HG02885 (cell line): ENCODE data around the gene HSFX1.
"Not testable (repeated sequence)": the region's sequence is repeated elsewhere in the genome, so short reads cannot be mapped to it uniquely, and the experiment has no call there.

ENCODE experiments used
- ATAC-seq: cut with Tn5 transposase; IDR thresholded peaks from one replicate; pipeline ENCODE4 v1.9.1; 2021; ENCODE audit warnings: mild to moderate bottlenecking; ENCODE audit not compliant: unreplicated experiment, poor library complexity

The HSFX1 gene, protein sequence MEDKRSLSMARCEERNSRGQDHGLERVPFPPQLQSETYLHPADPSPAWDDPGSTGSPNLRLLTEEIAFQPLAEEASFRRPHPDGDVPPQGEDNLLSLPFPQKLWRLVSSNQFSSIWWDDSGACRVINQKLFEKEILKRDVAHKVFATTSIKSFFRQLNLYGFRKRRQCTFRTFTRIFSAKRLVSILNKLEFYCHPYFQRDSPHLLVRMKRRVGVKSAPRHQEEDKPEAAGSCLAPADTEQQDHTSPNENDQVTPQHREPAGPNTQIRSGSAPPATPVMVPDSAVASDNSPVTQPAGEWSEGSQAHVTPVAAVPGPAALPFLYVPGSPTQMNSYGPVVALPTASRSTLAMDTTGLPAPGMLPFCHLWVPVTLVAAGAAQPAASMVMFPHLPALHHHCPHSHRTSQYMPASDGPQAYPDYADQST

DNA sequence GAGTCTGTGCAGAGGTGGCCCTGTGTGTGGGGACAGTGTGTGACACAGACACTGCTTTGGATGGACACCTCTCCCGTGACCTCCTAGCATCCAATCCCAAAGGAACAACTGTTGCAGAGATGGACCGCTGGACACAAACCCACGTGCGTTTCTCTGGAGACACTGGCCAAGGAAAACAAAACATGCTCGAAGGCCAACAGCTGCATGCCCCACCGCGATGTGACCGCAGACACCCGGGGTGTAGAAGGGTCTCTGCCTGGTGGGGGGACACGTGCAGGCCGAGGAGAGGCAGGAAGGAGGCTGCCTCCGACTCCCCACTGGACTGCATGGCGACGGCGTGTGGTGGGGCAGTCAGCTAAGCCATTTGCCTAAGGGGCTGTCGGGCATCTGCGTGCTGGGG lies at the start of gene HSFX1:
Gene HSFX1 (plus strand): TSS at position 301 of the 400 bp plus-strand sequence. CDS start 614 bp downstream, outside the sequence.
- not testable (repeated sequence) for ATAC-seq

DNA sequence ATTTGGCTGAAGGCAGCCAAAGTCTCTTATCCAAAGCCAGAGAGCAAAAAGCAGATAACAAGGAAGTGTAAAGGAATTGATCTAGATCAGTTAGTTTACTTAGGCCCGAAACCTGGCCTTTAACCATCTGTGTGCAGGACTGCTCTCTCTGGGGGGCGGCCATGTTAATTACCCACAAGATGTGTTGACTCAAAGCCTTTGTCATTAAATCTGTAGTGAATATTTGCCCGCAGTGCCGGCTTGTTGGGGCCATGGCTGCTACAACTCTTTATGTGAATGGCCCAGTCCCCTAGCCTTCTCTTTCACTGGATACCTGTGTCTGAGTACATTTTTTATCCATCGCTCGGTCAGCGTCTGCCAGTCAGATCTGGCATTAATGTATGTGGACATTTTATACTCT lies 46.6 kb upstream of the HSFX1 start:
- ATAC-seq = not testable (repeated sequence)

DNA sequence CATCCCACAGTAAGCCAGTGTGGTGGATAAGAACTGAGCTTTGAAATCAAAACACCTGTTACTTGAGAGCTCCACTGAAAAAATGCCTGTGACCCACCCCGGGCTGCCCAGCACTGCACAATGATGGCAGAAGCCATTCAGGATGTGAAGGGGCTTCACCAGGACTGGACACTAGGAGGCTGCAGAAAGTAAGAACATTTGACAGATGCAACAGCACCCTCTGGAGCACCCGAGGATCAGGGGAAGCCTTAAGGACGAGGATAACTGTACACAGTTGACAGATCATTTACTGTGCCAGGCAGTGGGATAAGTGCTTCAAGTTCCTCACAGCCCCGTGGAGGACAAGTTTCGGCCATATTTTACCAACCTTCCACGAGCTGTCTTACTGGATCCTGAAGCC lies 31.6 kb upstream of the HSFX1 start:
- ATAC-seq = not testable (repeated sequence)

DNA sequence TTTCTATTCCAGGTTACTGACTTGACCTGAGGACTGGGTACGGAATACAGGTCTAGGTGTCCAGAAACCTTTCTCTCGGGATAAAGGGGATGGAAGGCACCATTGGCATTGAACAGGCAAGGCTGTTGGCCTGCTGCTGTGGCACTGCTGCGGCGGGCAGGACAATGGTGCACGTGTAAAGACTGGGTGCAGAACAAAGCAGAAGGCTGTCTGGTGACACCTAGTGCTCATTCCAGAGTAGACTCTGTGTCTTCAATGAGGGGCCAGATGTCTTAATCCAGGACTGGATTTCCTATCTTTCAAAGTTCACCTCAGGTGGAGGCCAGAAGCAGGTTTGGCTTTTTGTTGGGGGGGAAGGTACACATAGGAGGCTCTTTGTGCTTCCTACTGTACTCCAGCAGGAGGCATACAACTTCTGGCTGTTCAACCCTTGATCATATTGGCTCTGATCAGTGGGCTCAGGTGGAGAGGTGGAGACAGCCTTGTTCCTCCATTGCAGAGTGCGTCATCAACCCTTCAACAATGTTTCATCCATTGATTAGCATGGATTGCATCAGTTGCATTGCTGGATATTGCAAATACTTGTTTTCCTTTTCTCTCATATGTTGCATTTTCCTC lies 27.4 kb upstream of the HSFX1 start:
- ATAC-seq = not testable (repeated sequence)

DNA sequence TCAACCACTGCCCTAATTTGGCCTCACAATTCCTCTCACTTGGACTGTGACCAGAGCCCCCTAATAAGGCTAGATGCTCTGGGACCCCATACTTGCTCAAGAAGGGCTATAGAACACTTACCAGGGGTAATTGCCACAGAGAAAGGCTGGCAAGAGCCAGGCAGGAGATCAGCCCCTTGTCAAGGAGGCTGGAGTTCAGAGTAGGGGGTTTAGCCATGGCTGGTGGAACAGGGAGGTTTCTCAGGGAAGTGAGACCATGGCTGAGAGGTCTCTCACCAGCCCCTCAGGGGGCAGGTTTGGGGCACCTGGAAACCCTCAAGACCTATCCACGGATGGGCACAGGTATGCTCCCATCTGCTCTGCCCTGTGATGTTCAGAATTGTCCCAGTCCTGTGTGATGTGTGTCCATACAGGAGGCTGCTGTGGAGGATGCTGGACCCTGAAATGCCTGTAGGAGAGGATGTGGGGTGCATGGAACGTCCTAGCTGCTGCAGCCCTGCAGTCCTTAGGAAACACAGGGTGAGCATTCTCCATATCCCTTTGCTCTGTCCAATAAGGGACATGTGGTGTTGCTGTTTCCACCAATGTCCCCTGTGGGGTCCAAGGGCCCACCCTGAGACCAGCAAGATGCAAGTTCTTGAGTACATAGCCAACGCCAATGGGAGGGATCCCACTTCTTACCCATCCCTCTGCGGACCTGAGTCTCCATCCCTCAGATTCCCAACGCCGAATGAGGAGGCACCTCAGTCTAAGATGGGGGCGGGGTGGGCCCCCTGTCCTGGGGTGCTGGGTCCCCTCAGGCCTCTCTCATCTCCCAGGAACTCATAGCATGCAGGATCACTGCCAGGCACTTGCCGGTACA lies 16.4 kb upstream of the HSFX1 start:
- ATAC-seq = no peak

DNA sequence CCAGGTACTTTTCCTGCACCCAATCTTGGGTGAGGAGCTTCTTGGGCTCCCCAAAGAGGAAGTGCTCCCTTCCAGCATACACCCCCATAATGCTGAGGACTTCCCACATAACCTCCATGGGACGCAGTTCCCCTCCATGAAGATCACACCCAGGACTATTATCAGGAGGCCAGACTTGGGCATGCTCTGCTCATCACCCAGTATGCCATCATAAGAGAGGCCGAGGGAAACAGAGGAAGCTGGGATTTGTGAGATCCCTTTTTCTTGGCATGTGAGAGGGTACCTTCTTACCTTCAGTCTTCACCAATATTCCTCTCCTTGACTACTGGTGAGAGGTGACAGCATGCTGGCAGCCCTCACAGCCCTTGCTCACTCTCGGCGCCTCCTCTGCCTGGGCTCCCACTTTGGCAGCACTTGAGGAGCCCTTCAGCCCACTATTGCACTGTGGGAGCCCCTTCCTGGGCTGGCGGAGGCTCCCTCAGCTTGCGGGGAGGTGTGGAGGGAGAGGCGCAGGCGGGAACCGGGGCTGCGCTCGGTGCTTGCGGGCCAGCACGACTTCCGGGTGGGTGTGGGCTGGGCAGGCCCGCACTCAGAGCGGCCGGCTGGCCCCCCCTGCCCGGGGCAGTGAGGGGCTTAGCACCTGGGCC lies 15.7 kb upstream of the HSFX1 start:
- no peak for ATAC-seq

DNA sequence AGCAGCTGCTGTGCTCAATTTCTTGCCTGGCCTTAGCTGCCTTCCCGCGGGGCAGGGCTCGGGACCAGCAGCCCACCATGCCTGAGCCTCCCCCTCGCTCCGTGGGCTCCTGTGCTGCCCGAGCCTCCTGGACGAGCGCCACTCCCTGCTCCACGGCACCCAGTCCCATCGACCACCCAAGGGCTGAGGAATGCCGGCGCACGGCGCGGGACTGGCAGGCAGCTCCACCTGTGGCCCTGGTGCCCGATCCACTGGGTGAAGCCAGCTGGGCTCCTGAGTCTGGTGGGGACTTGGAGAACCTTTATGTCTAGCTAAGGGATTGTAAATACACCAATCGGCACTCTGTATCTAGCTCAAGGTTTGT lies 15.2 kb upstream of the HSFX1 start:
- not testable (repeated sequence) for ATAC-seq

DNA sequence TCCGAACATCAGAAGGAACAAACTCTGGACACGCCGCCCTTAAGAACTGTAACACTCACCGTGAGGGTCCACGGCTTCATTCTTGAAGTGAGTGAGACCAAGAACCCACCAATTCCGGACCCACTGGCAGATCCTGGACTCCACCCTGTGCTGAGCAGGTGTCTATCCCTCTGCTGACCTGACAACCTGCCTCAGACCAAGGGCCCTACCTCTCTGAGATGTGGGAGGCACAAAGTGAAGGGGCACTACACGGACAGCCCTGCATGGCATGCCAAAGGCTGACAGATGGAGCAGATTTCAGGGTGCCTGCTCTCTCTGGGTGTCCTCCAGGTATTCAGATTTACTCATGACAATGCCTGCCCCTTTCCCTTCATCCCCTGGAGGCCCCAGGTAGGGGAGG lies 14.0 kb upstream of the HSFX1 start:
- ATAC-seq = no peak

DNA sequence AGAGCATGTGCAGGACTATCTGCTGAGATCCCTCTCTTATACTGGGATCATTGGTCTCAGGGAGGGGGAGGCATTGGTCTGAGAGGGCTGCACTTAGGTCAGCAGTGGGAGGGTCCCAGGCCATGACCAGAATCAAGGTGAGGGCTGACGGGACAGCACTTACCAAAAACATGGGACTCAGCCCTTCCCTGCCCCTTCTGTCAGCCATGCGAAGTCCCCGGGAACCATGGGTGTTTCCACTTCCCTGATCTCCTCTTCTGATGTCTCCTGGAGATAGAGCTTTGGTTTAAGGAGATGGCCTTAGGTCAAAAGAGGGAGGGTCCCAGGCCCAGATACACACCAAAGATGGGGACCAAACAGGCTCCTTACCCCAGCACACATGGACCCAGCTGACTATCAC lies 12.9 kb upstream of the HSFX1 start:
- no peak for ATAC-seq

DNA sequence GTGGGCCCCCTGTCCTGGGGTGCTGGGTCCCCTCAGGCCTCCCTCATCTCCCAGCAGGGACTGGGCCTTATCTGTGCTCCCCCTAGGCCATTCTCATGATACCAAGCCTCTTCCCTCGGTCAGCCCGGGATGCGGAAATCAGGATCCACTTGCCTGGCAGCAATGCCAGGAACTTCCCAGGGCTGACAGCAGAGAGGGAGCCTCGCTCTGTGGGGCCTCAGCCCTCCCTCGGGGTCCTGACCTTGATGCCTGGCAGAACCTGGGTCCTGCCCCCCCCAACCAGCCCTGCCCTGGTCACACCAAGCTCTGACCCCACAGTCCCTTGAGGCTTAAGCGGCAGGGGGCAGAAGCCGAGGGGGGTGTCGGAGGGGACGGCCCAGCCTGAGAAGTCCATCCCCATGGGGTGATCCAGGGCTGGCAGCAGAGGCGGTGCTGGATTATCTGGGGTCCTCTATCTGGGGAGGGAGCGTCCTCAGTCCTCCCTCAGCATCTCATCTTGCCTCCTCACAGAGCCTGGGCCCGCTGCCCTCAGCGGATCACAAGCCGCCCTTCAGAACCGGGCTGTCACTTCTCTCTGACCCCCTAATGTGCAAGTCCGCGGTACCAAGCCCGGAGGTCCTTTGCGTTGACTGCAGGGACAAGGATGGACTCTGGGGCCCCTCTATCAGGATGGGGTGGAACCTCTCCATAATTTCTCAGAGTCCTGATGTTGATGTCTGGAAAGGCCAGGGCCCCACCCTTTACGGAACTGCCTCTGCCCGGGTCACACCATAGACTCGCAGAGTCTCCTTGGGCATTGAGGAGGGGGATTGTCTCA lies 11.8 kb upstream of the HSFX1 start:
- not testable (repeated sequence) for ATAC-seq

DNA sequence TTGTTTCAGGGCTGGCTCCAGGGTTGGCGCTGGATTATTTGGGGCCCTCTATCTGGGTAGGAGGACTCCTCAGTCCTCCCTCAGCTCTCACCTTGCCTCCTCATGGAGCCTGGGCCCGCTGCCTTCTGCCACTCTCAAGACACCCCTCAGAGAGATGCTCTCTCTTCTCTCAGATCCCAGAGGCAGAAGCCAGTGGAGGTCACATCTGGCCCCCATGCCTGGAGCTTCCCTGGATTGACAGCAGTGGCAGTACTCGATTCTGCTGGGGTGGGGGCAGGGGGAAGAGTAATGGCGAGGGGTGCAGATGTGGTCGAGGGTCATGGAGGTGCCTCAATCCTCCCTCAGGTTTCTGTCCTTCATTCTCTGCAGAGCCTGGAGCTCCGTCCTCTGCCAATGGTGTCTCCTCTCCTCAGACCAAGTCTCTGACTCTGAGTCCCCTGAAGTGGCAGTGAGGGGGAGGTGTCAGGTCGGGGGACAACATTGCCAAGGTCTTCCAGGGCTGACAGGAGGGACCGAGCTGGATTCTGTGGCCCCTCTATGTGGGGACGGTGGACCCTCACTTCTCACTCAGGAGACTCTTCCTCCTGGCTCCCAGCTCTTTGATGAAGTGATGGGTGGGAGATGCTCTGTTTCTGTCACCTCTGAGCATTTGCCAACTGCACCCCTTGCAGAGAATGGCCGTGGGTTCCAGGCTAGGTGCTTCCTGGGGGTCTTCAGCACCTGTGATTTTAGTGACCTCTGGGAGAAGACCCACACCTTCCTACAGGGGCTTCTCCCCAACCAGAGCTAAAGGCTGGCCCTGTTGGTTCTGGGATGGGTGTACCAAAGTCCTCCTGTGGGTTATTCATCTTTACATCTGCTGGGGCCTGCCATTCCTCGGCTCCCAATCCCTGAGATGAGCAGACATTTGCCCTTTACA lies 10.9 kb upstream of the HSFX1 start:
- ATAC-seq = no peak

DNA sequence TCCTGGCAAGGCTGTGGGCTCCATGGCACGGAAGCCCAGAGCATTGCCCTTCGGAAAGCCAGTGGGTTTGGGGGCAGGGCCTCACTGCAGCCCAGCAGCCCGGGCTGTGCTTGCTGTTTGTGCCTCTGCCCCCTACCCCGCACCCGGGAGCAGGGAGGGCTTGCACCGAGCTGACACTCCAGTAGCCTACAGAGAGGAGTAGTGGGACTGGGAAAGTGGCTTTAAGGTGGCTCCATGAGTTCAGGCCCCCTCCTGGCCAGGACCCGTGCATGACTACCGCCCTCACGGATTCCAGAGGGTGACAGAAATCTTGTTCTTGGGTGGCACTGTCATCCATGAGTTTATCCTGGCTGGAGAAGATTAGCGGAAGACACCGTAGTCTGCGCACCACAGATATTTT lies 3.5 kb upstream of the HSFX1 start:
- not testable (repeated sequence) for ATAC-seq

DNA sequence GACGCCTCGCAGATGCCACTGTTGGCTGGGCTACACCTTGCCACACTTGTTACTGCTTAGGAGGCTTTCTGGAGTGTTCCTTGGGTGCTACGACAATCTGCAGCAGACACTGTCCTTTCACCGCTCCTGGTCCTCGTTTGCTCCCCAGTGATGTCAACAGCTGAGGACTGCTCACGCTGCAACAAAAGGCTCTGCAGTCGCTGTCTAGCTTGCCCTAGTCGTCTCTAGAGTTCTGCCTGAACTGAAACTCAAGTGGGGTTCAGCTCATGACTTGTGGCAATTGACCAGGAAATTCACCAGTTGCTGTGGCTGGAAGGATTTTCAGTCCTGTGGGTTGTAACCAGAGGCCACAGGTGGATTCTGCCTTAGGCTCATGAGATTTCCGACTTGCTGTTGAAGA lies 842 bp upstream of the HSFX1 start:
- ATAC-seq = not testable (repeated sequence)

DNA sequence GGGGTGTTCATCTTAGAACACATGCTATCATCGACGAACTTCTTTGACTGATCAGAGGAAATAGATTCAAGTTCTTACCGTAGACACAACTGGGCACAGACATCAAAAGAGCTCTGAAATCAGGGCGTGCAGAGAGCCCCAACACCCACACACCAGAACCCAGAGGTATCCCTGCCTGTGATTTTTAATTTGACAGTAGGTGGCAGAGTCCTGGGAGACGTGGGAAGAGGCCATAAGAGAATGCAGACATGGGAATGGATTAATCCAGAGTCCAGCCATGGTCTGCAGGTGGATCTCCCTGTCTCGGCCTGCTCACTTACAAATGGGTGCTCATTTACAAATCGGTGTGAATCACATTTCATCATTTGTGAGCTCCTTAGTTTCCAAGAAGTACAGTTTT lies 4.1 kb downstream of the HSFX1 start:
- not testable (repeated sequence) for ATAC-seq

DNA sequence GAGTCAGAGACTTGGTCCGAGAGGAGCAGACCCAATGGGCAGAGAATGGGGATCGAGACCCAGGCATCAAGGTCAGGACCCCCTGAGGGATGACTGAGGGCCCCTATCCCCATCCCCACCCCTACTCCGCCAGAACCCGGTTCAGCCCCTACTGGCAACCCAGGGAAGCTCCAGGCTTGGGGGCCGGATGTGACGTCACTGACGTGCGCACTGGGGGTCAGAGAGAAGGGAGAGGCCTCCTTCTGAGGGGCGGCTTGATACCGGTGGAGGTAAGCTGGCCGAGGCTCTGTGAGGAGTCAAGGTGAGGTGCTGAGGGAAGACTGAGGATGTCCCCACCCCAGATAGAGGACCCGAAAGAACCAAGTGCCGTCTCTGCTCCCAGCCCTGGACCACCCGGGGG lies 7.9 kb downstream of the HSFX1 start, which contains the start of gene MAGEA9:
Gene MAGEA9 (plus strand): TSS at position 204 of the 400 bp plus-strand sequence. CDS start 4,281 bp downstream, outside the sequence.
- not testable (repeated sequence) for ATAC-seq

DNA sequence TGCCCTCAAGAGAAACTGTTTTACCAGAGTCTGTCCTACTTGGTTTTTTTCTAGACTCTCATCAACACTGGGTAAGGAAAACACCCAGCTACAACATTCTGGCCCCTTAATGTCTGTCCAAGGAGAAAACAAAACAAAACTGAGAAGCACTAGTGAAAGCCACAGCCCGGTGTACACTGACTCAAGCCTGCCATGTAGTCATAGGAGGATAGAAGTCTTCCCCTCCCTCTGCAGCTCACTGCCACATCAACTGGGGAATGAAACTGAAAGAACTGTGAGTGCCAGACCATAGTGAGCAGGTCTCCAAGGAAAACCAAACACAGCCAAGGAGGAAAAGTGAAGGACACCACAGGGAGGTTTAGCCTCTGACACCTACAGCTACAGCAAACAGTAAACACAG lies 21.7 kb downstream of the HSFX1 start:
- peak; percentile 100 for ATAC-seq

DNA sequence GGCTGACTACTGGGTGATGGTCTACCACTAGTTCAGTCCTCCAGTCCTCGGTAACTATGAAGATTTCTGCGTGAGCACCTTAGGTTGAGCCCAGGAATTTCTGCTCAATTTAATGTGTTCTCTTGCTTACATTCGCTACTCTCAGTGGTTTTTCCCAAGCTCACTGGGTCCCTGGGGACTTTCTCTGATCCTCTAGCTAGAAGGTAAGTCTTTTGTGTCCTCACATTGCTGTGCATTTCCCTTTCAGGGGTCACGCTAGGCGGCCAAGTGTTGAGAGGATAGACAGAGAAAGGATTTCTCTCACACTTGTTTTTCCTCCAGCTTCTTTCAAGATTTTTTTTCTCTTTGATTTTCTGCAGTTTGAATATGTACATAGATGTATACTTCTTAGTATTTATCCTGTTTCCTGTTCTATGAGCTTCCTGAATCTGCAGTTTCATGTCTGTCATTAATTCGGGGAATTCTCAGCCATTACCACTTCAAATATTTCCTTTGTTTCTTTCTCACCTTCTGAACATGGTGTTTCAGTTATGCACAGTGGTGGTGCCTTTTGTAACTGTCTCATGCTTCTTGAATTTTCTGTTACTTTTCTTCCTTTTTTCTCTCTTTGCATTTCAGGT lies 25.3 kb downstream of the HSFX1 start:
- ATAC-seq = no peak

DNA sequence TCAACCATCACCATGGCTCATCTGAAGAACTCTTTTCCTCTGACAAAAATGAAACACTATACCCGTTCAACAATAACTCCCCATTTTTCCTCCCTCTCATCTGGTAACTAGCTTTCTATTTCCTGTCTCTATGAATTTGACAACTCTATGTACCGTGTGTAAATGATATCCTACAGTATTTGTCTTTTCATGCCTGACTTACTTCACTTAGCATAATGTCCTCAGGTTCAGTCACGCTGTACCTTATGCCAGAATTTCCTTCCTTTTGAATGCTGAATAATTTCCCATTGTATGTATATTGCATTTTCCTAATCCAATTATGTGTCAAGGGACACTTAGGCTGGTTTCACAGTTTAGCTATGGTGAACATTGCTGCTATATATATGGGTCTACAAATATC lies 26.1 kb downstream of the HSFX1 start:
- ATAC-seq = no peak
